ENCODE data around the gene SIVA1.
A peak's percentile ranks its signal among the peaks of the same experiment; 100 is the strongest.

The SIVA1 gene

GRCh38 chr14:104797115-104798044, 44.4 kb downstream of the SIVA1 start:
- no peak for DNase-seq (ENCODE audit: low read depth)

DNA sequence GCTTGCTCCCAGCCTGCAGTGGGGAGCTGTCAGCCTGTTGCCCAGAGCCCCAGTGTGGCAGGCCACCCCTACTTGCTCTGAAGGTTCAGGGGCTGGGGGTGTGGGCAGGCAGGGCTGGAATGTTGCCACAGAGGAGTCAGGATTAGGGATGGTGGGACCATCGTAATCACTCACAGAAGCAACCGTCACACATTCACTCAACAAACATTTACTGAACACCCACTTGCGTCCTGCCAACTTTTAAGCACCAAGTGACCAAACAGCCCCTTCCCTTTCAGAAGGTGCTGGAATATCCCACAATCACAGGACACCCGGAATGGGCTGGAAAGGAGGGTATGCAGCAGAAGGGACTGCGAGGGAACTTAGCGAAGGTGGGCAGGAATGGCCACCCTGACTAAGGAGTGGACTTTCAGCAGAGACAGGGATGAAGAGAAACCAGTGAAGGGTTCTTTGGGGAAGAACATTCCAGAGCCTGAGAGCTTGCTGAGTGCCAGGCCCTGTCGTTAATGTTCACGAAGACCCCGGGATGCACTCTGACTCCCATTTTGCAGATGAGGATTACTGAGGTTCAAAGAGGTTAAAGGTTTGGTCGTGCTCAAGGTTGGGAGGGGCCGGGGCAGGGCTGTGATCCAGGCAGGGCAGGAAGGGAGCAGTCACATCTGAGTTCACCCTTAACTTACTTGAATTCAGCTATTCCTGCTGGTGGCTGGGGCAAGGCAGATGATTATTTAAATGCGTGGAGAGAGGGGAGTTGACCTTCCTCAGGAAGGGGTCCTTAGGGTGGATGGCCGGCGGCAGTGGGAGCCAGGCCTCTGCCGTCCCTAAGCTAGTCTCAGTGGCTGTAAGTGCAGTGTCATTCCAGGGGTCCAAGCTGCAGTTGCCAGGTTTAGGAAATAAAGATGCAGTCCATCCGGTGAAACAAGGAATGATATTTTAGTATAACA, 45.6 kb downstream of the SIVA1 start:
- DNase-seq (ENCODE audit: low read depth) = no peak

- DNase-seq (ENCODE audit: low read depth) = no peak
Measured at GRCh38 chr14:104799244-104800014, 46.5 kb downstream of the SIVA1 start.

DNA sequence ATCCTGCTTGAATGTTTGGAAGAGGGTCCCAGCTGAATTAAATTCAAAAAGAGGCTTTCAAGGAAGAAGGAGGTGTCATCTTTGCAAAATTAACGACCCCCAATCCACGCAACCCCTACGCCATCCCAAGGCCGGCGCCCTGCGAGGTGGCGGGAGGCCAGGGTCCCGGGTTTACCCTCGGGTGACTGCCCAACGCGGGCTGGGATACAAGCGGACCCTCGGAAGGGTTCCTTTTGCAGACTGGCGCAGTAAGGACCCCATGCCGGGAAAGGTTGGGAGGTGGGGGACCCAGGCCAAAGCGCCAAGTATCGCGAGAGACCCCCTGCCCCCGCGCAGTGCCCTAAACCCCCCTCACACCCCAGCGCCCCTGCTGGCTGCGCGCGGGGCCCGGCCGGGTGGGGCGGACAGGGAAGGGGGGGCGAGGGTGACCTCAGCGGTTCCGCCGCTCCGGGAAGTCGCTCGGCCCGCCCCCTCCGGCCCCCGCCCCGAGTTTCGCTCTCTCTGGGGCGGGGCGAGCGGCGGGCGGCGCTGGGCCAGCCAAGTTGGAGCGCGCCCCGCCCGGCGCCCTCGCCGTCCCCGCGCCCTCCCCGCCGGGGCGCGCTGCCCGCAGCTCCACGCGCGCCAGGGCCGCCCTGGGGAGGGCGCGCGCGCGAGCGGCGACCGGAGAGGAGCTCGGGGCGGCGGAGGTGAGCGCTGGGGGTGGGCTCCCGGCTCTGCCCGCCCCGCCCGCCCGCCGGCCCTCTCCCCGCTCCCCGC, 47.2 kb downstream of the SIVA1 start:
- peak; percentile 68 for DNase-seq (ENCODE audit: low read depth)

- DNase-seq (ENCODE audit: low read depth) = peak; percentile 42
Measured at GRCh38 chr14:104800771-104801519, 48.0 kb downstream of the SIVA1 start, which contains the start of gene ZBTB42. Gene ZBTB42 (plus strand): TSS chr14:104801101. CDS start chr14:104801198, 97 bp downstream.

DNA sequence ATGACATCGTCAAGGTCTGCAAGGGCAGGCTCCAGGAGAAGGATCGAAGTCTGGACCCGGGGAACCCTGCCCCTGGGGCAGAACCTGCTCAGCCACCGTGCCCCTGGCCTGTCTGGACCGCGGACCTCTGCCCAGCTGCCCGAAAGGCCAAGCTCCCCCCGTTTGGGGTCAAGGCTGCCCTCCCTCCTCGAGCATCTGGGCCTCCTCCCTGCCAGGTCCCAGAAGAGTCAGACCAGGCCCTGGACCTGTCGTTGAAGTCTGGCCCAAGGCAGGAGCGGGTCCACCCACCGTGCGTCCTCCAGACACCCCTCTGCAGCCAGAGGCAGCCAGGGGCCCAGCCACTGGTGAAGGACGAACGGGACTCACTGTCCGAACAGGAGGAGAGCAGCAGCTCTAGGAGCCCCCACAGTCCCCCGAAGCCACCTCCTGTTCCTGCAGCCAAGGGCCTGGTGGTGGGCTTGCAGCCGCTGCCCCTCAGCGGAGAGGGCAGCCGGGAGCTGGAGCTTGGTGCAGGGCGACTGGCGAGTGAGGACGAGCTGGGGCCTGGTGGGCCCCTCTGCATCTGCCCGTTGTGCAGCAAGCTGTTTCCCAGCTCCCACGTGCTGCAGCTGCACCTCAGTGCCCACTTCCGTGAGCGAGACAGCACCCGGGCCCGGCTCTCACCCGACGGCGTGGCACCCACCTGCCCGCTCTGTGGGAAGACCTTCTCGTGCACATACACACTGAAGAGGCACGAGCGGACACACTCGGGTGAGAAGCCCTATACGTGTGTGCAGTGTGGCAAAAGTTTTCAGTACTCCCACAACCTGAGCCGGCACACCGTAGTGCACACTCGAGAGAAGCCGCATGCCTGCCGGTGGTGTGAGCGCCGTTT, 48.8 kb downstream of the SIVA1 start:
- DNase-seq (ENCODE audit: low read depth) = no peak

DNA sequence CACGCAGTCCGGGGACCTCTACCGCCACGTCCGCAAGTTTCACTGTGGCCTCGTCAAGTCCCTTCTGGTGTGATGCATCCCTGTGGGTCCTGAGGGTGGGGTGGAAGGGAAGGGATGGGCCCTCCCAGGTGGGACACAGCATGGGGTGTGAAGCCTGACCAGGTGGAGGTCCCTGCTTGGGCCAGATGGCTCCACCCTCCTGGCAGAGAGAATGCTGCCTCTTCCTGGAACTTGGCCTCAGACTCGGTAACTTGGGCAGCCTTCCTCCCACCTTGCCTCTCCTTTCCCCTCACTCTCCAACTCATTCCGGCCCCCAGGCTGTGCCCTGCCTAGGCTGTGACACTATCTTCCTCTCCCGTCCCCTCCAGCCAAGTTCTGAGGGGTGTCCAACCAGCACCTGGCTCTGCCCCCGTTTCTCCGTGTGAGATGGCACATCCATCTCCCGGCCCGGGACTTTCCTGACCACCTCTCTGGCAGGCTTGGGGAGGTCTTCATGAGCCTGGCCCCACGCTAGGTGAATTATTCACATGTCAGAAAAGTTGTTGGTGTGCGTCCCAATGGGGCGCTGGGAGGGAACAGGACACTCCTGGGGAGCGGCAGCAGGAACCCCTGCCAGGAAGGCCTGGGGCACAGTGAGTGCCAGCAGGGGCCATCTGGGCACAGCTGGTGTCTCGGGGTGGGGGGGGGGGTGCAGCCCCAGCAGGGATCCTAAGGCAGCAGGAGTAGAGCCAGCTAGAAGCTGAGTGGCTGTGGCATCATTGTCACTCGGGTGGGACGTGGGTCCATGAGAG, 49.6 kb downstream of the SIVA1 start:
- no peak for DNase-seq (ENCODE audit: low read depth)

GRCh38 chr14:104803280-104803911, 50.4 kb downstream of the SIVA1 start:
- DNase-seq (ENCODE audit: low read depth) = no peak

DNA sequence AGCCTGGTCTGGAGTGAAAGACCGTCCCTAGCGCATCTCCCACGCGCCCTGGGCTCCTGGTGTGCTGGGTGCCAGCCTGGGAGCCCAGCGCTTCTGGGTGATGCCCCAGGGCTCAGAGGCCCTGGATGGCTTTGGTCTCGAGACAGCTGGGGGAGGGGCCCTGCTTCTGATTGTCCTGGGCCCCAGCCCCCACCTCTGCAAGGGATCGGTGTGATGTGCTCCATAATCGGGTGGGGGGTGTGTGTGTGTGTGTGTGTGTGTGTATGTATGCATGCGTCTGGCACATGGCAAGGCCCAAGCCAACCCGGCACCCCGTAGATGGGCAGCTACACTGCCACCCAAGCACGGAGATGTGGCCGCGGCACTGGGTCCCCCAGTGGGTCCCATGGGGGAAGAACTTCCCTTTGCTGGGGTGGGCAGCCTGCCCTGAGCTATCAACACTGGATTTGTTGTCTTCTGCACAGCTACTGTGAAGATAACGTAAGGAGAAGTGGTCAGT, 51.0 kb downstream of the SIVA1 start:
- DNase-seq (ENCODE audit: low read depth) = no peak

- no peak for DNase-seq (ENCODE audit: low read depth)
Measured at GRCh38 chr14:104804481-104805325, 51.8 kb downstream of the SIVA1 start.

- no peak for DNase-seq (ENCODE audit: low read depth)
Measured at GRCh38 chr14:104805326-104805678, 52.4 kb downstream of the SIVA1 start.

GRCh38 chr14:104805941-104806624, 53.1 kb downstream of the SIVA1 start:
- DNase-seq (ENCODE audit: low read depth) = no peak

DNA sequence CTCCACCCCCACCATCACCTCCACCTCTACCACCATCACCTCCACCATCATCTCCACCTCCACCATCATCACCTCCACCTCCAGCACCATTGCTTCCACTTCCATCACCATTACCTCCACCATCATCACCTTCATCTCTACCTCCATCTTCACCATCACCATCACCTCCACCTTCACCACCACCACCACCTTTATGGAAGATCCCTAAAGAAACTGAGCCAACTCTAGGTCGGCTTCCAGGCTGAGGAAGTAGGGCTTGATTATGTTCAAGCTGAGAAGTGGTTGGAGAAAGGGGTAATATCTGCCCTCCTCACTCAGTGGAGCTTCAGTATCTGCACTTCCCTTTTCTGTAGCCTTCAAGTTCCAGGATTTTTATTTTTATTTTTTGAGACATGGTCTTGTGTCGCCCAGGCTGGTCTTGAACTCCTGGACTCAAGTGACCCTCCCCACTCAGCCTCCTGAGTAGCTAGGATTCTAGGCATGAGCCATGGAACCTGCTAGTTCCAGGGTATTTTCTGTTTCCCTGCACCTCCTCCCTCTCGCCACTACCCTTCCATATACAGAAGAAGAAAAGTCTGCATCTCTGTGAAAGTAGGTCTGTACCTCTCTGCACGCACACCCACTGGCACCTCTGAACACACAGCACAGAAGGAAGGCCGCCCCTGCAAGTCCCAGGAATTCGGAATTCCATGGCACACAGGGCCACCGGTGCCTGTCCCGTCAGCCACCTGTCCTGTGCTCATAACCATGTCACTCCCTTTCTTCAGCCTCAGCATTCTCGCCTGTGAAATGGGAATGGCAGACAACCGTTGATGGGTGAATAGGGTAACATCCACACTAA, 53.9 kb downstream of the SIVA1 start:
- no peak for DNase-seq (ENCODE audit: low read depth)

GRCh38 chr14:104808456-104808855, 55.5 kb downstream of the SIVA1 start:
- DNase-seq (ENCODE audit: low read depth) = no peak

Measured in activated gamma-delta T cell treated with anti-CD3 and anti-CD28 coated beads, Interleukin-2, amount 50 U/mL, for 16 hours (primary cell).